GM11168 (cell line): ENCODE results near the gene APC2.

Source experiments
- in situ Hi-C: fragments of 300-500 bp; cut with MboI; formaldehyde crosslinking; loops from one replicate; pipeline ENCODE4 v1.12.0; 2022; ENCODE audit warnings: low sequenced_read_pairs; ENCODE audit not compliant: unreplicated experiment

Gene APC2

DNA sequence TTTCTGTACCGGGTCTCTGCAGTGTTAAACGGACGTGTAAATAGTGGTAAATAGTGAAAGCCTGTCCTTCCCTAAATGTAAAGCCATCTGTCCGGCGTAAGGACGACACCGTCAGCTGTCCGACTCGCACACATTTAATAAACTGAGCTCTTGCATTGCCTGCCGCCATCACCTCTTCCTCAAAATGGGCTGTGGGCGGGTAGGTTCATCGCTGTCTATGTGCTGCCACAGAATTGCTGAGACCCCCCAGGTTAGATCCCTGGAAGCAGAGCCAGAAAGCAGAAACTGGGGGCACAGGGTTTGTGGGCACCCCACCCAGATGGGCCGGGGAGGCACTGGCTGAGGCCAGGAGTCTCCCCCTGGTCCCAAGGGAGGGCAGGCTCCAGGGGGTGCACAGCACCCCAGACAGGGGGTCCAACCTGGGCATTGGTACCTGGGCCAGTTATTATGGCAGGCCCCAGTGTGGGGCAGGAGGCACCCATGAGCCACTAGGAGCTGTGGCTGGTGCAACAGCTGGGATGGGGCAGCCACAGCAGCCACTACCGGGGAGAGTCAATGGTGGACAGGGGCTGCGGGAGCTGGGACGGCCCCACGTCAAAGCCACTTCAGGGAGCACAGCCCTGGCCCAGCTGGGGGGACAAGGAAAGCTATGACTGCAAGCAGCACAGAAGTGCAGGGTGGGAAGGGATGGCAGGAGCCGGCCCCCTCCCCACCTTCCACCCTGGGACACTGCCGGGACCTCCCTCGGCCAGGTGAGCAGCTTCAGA is 23.3 kb downstream of the APC2 start:
- in situ Hi-C loops, result no loop called here

DNA sequence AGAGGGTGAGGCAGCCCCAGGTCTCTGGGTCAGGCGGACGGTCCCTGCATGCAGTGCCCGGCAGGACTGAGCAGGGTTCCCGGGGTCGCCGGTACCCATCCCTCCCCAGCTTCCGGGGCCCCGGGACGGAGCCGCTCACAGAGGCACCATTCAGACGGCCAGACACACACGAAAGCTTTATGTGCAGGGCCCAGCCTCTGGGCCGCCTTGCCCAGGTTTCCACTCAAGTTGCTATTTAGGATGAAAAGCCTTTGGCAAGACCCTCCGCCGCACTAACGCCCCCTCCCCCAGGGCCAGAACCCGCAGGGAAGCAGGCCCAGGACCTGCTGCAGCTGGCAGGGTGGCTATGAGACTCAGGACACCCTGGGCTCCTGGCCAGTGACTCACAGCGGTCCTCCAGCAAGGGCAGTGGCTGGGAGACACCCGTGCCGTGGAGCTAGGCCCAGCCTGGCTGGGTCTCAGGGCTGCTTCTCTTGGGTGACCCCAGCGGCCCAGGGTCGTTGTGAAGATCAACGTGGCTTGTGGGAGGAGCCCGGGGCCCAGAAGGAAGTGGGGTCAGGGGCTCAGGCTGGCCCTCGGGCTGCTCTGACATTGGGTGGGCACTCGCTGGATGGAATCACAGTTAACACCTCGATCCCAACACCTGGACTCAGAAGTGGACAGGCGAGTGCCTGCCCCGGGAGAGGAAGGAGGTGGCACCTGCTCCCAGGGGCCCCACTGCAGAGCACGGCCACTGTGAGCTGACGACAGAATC is 24.3 kb downstream of the APC2 start:
- in situ Hi-C loops, result no loop called here

DNA sequence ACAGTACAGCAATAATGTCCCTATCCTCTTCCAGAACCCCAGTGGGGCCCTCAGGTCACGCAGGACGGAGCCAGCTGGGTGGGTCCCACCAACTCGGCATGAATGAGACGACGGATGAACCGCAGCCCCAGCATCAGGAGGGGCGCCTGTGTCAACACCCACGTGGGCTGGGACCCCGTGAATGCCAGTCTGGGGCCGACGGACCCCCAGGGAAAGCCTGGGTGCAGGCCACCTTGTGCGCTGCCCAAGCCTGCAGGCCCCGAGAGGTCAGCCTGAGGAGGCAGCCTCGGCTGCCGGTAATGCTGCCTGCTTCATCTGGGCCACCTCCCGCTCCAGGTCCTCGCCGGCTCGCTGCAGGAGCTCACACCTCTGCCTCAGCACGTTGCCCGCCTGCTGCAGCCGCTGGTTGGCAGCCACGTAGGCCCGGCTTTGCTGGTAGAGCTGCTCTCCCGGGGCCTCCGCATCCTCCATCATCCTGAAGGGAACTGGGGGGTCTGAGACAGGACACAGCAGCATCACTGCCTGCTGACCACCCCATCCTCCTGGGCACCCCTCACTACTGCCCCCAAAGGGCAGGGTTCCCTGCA is 24.9 kb downstream of the APC2 start:
- in situ Hi-C loops, result loop anchor here (5.0 kb wide), 1 partner anchor 58 kb away; no protein-coding TSS in a partner anchor

DNA sequence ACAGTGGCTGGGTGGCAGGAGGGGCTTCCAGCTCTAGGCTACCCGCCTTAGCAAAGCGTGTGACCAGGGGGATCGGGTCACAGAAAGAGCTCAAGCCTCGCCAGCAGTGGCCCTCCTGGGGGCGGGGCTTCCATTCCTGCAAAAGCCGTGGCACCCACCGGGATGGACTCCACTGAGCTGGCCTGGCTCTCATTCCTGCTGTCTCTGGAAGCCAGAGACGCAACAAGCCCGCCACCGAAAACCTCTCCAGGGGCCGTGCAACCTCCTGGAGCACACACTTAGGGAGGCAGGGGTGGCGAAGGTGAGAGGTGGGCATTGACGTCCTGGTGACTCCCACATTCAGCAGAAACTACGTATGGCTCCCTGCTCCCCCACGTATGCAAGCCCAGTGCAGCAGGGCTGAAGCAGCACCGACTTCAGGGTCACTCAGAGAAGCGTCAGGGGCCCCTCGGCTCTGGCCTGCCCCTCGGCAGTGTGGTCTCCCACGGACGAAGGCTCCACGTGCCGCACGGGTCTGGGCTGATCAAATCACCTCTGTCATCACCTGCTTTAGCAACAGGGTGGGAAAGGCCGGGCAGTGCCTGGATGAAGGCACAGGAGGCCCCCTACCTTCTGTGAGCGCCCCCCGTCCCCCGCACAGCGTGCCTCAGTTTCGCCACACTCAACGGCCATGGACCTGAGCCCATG is 26.0 kb downstream of the APC2 start:
- in situ Hi-C loops, result loop anchor here (5.0 kb wide), 1 partner anchor 59 kb away; no protein-coding TSS in a partner anchor

DNA sequence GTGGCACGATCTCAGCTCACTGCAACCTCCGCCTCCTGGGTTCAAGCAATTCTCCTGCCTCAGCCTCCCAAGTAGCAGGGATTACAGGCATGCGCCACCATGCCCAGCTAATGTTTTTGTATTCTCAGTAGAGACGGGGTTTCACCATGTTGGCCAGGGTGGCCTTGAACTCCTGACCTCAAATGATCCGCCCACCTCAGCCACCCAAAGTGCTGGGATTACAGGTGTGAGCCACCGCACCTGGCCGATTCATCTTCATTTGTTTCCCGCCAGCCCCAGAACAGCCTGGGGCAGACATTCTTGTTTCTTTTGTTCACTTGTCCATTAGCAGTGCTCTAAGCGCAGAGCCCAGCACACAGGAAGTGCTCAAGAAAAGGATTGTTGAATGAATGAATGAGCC is 27.1 kb downstream of the APC2 start:
- in situ Hi-C loops, result loop anchor here (5.0 kb wide), 1 partner anchor 60 kb away; no protein-coding TSS in a partner anchor

DNA sequence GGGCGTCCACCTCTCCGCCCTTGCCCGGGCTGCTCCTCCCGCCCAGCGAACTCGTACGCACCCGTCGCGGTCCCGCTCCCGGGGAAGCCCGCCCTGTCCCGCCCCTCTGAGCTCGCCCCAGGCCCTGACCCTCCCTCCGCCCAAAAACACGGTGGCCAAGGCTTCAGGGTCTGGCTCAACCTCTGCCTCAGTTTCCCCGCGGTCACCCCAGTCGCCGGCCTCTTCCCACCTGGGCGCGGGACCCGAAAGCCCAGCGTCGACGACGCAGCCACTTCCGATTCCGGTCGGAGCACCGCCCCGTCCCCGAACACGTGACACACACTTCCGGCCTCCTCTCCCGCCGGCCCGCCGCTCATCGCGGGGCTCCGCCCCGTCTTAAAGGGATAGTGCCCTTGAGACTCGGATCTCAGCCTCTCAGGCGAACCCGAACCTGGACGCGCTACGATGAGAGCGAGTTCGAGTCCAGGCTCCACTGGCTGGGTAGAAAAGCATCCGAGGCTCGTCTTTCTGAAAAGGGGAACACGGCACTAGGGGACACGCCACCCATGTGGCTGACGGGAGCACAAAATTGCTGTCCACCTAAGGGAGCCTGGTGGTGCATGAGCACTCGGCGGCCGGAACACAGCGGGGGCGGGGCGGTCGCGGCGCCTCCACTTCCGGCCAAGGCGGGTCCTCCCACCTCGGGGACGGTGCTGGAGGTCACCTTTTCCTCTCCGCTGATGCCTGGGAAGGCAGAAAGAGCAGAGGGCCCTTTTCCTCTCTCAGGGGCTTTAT is 29.2 kb downstream of the APC2 start, which contains the start of gene C19orf25:
C19orf25 (minus strand) TSS at position 282 of the 774 bp plus-strand sequence. CDS start 312 bp downstream, outside the sequence.
- in situ Hi-C loops, result loop anchor here (5.0 kb wide), 1 partner anchor 62 kb away; no protein-coding TSS in a partner anchor

DNA sequence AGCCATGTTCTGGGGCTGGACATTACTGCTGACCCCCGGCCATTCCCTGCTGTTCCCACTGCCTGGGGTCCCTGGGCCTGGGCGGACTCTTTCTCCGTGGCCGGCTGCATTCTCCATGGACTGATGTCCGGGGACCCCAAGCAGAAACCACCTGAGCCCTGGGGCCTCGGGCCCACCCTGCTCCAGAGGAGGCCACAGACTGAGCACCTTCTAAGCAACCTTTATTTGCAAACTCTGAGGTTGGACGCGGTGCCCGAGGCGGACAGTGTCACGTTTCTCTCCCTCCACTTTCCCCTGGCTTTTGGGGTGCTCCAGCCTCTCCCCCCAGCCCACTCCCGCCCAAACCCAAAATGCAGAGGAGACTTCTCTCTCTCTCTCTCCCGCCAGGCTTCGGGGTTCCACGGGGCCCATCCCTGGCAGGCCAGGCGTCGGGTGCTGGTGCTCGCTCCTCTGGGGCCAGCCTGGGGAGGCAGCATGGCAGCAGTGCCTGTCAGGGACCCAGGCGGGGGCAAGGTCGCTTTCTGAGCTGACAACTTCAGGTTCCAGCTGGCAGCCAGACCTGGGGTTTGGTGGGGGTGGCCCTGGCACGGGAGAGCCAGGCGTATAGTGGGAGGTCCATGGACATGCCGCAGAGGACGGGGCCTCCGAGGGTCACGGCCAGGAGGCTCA is 31.4 kb downstream of the APC2 start:
- in situ Hi-C loops, result no loop called here

DNA sequence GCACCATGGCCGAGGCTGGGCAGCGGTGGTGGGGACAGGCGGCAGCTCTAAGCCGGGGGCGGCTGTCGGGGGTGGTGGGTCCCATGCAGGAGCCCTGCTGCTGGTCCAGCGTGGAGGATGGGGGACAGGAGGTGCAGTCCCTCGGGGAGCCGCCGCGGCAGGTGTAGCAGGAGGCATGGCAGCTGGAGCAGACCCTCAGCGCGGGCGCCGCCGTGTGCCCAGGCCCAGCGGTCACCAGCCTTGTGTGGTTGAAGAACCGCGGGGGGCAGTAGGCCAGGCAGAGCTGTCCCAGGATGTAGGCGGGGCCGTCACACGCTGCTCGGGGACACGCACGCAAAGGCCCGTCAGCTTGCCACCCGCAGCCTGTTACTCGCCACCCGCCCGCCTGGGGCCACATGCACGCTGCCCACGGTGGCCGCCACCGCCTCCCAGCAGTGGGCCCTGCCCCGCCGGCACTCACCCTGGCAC is 32.0 kb downstream of the APC2 start:
- in situ Hi-C loops, result no loop called here

DNA sequence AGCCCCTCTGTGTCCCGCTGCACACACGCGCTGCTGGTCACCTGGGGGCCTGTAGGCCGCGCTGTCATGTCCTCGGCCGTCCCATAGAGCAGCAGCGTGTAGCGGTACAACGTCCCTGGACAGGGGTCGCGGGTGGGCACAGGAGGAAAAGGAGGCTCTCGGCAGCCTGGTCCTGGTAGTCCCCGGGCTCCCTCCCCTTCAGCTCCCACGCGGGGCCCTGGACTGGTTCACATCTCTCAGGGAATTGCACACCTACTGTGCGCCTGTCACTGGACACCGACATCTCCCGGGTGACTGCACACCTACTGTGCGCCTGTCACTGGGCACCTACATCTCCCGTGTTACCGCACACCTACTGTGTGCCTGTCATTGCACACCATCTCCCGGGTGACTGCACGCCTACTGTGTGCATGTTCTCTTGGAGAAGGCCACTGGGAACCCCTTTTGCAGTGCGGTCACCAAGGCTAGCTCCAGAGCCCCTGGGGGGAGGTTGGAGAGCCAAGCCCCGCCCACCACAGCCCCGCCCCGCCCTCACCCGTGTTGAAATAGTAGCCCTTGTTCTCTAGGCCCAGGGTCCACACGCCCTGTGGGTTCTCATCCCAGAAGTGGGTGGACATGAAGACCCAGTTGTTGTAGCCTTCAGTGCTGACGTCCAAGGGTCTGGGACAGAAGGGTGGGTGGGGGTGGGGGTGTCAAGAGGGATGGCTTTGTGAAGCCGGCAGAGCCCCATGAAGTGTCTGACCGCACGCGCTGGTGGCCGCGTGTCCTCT is 32.6 kb downstream of the APC2 start:
- in situ Hi-C loops, result no loop called here

DNA sequence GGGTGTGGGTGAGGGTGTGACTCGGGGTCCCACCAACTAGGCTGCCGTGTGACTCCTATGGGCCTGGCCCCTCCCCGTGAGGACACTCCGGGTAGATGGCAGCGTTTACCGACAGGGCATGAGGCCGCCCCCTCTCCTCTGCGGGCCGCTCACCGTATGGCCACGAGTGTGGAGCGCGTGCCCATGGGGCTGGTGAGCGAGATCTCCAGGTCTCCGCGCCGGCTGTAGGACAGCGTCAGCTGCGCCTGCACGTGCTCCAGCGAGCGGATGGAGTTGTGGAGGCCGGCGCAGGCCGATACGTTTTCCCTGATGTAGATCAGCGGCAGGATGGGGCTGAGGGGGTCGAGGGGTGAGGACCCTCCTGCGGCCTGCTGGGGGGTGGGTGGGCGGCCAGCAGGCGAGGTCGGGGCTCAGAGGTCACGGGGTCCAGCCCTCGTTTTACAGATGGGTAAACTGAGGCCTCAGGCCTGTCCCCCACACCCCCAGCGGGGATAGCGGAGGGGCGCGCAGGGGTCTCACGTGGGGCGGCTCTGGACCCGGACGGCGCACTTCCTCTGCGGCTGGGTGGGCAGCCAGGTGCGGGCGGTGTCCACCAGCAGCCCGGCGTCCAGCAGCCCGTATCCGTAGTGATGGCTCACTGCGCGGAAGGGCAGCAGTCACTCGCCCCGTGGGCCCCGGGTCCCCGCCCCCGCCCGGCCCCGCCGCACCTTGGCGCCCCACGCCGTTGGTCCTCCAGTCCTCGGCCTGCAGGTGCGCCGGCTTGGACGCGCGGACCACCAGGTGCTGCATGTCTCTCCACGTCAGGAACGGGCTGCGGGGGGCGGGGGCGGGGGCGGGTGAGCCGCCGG is 33.4 kb downstream of the APC2 start:
- in situ Hi-C loops, result no loop called here

DNA sequence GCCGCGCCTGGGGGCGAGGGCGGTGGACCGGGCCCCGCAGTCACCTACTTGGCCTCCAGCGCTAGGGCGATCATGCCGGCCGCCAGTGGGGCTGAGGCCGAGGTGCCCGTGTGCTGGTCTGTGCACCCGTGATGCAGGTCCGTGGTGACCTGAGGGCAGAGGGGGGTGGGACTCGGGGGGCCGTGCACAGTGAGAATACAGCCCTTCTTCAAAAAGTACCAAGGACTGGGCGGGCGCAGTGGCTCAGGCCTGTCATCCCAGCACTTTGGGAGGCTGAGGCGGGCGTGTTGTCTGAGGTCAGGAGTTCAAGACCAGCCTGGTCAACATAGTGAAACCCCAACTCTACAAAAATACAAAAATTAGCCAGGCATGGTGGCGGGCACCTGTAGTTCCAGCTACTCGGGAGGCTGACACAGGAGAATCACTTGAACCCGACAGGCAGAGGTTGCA is 34.1 kb downstream of the APC2 start:
- in situ Hi-C loops, result no loop called here

DNA sequence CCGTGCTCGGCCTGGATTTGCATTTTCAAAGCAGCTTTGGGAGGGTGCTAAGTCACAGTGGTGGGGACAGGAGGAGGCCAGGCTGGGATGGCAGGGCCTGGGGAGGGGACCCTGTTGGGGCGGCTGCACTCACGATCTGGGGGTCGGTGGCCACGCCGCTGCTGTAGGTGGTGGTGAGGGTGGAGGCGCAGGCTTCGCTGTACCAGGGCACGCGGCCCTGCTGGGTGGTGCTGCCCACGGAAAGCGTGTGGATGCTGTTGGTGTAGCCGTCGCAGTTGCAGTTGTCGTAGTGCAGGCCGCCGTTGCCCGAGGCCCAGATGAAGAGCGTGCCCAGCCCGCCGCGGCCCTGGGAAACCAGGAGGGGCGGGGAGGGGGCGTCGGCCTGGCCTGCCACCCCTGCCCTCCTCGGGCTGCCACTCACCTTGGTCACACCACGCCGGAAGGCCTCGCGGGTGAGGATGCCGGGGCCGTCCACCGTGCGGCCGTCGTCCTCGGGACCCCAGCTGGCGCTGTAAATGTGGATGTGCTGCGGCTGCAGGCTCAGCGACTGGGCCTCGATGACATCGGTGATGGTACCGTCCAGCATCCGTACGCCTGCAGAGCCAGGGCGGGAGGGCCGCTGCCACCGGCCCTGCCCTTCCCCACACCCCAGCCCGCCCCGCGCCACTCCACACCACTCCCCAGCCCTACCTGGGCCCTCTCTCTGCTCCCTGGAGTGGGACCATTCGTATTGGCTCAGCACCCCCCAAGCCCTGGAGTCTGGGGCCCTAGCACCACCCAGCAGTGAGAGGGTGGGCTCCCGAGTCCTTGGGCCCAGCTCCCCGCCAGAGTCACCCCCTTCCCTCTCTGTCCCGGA is 37.0 kb downstream of the APC2 start:
- in situ Hi-C loops, result no loop called here

DNA sequence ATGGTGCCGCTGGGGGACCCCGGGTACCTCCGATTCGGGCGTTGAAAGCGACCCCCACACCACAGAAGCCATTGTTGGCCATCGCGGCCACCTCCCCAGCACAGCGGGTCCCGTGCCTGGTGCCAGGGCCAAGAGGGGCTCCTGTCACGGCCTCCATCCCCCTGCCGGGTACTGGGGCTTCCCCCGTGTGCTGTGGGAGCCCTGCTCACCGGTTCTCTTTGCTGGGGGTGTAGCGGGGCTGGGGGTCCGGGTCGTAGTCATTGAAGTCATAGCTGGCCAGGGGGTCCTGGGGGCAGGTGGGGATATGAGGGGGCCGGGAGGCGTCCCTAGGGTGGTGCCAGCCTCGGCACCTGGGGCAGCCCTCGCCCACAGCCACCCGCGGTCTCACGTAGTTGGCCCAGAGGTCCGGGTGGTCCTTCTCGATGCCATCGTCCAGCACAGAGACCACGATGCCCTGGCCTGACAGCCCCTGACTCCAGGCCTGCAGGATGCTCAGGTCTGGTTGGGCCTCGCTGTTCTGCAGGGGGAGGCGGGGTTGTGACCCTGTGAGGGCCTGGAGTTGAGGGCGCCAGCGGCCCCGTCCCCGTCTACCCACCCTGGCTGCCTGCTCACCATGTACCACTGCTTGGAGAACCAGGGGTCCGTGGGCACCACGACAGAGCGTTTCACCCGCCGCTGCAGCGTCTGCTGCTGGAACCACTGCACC is 37.8 kb downstream of the APC2 start:
- in situ Hi-C loops, result no loop called here

DNA sequence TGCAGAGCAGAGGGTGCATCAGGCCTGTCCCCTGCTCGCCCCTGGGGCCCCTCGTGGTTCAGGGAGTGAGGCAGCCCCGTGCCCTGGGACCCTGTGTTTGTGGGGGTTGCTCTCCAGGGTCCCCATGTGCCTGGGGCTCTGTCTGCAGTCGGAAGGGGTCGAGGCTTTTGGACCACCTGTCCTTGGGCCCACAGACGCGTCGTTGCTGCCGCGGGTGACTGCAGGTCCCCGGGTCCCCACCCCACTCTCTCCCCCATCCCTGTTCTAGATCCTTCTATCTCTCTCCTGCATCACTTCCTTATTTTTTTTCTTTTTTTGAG is 38.3 kb downstream of the APC2 start:
- in situ Hi-C loops, result no loop called here

DNA sequence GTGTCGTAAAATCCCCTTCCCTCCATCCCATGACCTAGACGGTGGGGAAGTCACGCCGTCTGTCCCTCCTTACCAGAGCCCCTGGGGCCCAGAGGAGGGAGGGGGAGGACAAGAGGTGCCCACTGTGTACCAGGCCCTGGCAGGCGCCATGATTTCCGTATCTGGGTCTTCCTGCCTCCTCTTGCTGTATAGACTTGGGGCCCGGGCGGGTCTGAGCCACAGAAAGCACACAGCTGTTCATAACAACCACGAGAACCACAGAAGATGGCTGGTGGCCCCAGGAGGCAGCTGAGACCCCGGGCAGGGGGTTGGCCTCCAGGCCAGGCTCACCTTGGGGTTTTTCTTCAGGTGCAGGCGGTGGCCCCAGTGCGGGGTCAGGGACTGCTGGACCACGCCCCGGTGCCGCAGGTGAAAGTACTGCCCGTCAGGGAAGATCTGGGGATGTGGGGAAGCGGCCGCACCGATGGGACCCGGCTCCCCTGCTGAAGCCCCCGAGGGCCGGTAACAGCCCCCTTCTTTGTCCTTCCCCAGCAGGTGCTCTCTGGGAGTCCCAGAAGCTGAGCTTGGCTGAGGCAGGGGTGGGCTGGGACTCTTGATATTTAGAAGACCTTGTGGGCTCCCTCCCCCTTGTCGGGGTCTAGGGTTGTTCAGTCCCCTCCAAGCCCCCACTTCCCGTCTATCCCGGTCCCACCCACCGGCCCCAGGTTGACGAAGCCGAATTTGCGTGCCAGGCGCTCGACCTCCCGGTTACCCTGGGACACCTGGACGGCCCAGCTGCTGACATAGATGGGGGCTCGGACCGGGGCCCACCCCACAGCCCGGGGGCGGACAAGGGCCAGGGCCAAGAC is 39.8 kb downstream of the APC2 start:
- in situ Hi-C loops, result no loop called here
